ENCODE results near the gene C18orf63. TPM values are rescaled to one million over a fixed set of nuclear protein-coding genes. Genes with fewer than 3 reads are reported as not detected.

Gene C18orf63
- polyA plus RNA-seq, 1 donor (not counting 4 experiments of a cell fraction or from before 2014, with no cell fraction given), result not detected

GRCh38 chr18:74328206-74328605, 12.6 kb downstream of the C18orf63 start:
- Histone ChIP-seq H3K27me3 (ENCODE audit: control insufficient read depth, extremely low read depth, insufficient read depth, low read length) (no peaks in the 10 kb centered on the region), H3K9me1 (ENCODE audit: control insufficient read depth, extremely low read depth, insufficient read depth, low read length) (no peaks in the 10 kb centered on the region), H3K9ac (ENCODE audit: control insufficient read depth, extremely low read depth, insufficient read depth, low read length) (no peak overlapping the region), H3K4me2 (ENCODE audit: control insufficient read depth, extremely low read depth, insufficient read depth, low read depth, low read length) (no peak overlapping the region), H2AFZ (ENCODE audit: control insufficient read depth, low read length) (no peak overlapping the region), H3K4me1 (ENCODE audit: control insufficient read depth, extremely low read depth, insufficient read depth, low read length) (no peaks in the 10 kb centered on the region), H3K4me3 (ENCODE audit: control insufficient read depth in 2 of 3, extremely low read depth in 1 of 3, insufficient read depth in 2 of 3, low read depth in 1 of 3, low read length in 3 of 3) (no peak overlapping the region), H3K36me3 (ENCODE audit: control insufficient read depth in 2 of 2, extremely low read depth in 1 of 2, insufficient read depth in 2 of 2, low read length in 2 of 2) (no peaks in the 10 kb centered on the region), H3K79me2 (ENCODE audit: control insufficient read depth, insufficient read depth, low read length) (no peaks in the 10 kb centered on the region), H3K27ac (ENCODE audit: control insufficient read depth, insufficient read depth, low read length) (no peak overlapping the region), H4K20me1 (ENCODE audit: control insufficient read depth, extremely low read depth, insufficient read depth, low read length) (no peaks in the 10 kb centered on the region), H3K9me3 (ENCODE audit: control insufficient read depth, low read depth, low read length) (no peaks in the 10 kb centered on the region)
- dilution Hi-C loops (cut with MboI; ENCODE audit: extremely low pct_ligation_motif_present, low sequenced_read_pairs), result no loop called here
- DNase-seq (ENCODE audit: low read depth, low spot score) (no peak), FAIRE-seq (no peak)
- TF ChIP-seq CTCF (optimal IDR thresholded peaks at IDR 0.05 in 1 of 3, IDR thresholded peaks at IDR 0.05 in 1 of 3, conservative IDR thresholded peaks at IDR 0.05 in 1 of 3; ENCODE audit: extremely low read depth in 1 of 3, insufficient read depth in 2 of 3, low read length in 3 of 3), result no peak

- no peak overlapping the region for H2AFZ ChIP-seq (ENCODE audit: control insufficient read depth, low read length)
- H3K4me2 ChIP-seq (ENCODE audit: control insufficient read depth, extremely low read depth, insufficient read depth, low read depth, low read length), result no peak overlapping the region
- no peak for TF ChIP-seq EZH2 (IDR thresholded peaks at IDR 0.05; ENCODE audit: low read length)
- no peak for TF ChIP-seq CTCF (optimal IDR thresholded peaks at IDR 0.05 in 1 of 3, IDR thresholded peaks at IDR 0.05 in 1 of 3, conservative IDR thresholded peaks at IDR 0.05 in 1 of 3; ENCODE audit: extremely low read depth in 1 of 3, insufficient read depth in 2 of 3, low read length in 3 of 3)
- DNase-seq (ENCODE audit: low read depth, low spot score), result no peak
- dilution Hi-C loops (cut with MboI; ENCODE audit: extremely low pct_ligation_motif_present, low sequenced_read_pairs), result no loop called here
- H3K79me2 ChIP-seq (ENCODE audit: control insufficient read depth, insufficient read depth, low read length), result no peaks in the 10 kb centered on the region
- no peak overlapping the region for H3K4me3 ChIP-seq (ENCODE audit: control insufficient read depth in 2 of 3, extremely low read depth in 1 of 3, insufficient read depth in 2 of 3, low read depth in 1 of 3, low read length in 3 of 3)
- no peaks in the 10 kb centered on the region for H3K27me3 ChIP-seq (ENCODE audit: control insufficient read depth, extremely low read depth, insufficient read depth, low read length)
- H4K20me1 ChIP-seq (ENCODE audit: control insufficient read depth, extremely low read depth, insufficient read depth, low read length), result no peaks in the 10 kb centered on the region
- no peaks in the 10 kb centered on the region for H3K9me1 ChIP-seq (ENCODE audit: control insufficient read depth, extremely low read depth, insufficient read depth, low read length)
- H3K9me3 ChIP-seq (ENCODE audit: control insufficient read depth, low read depth, low read length), result no peaks in the 10 kb centered on the region
- no peaks in the 10 kb centered on the region for H3K36me3 ChIP-seq (ENCODE audit: control insufficient read depth in 2 of 2, extremely low read depth in 1 of 2, insufficient read depth in 2 of 2, low read length in 2 of 2)
- H3K4me1 ChIP-seq (ENCODE audit: control insufficient read depth, extremely low read depth, insufficient read depth, low read length), result no peaks in the 10 kb centered on the region
- FAIRE-seq, result no peak
- no peak overlapping the region for H3K9ac ChIP-seq (ENCODE audit: control insufficient read depth, extremely low read depth, insufficient read depth, low read length)
- no peak overlapping the region for H3K27ac ChIP-seq (ENCODE audit: control insufficient read depth, insufficient read depth, low read length)
Measured at GRCh38 chr18:74329688-74330205, 14.1 kb downstream of the C18orf63 start.

Measured in keratinocyte (primary cell).